HG02943 (cell line): ENCODE data around the gene GMCL2.
"Not testable (repeated sequence)": the region's sequence is repeated elsewhere in the genome, so short reads cannot be mapped to it uniquely, and the experiment has no call there.

ENCODE experiments used
- ATAC-seq: cut with Tn5 transposase; IDR thresholded peaks from one replicate; pipeline ENCODE4 v1.9.1; 2021; ENCODE audit warnings: mild to moderate bottlenecking, low read depth, moderate library complexity; ENCODE audit not compliant: unreplicated experiment

Gene GMCL2

DNA sequence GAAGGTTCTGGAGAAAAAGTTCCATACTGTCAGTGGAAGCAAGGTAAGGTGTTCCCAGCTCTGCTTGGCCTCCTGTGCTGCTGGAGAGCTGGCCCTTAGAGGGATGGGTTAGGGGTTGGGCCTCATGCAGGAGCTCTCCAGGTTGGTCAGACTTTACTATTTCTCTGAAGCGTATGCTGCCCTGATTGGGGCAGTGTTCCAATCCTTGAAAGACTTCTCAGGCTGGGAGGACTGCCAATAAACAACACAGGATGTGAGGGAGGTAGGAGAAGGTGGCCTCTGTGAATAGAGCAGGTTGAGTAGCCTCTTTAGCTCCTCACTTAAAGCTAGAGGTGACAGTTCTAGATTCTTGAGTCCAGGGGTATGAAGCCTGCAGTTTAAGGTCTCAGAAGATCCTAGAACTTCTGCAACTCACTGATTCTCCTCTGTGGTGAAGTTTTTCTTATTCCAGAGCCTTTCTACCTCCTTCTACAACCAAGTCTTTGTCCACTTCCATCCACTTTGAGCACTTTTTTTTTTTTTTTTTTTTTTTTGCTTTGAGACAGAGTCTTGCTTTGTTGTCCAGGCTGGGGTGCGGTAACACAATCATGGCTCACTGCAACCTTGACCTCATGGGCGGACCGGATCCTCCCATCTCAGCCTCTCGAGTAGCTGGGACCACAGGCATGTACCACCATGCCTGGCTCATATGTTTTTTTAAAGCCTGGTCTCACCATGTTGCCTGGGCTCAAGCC is 20.2 kb upstream of the GMCL2 start:
- ATAC-seq = no peak

DNA sequence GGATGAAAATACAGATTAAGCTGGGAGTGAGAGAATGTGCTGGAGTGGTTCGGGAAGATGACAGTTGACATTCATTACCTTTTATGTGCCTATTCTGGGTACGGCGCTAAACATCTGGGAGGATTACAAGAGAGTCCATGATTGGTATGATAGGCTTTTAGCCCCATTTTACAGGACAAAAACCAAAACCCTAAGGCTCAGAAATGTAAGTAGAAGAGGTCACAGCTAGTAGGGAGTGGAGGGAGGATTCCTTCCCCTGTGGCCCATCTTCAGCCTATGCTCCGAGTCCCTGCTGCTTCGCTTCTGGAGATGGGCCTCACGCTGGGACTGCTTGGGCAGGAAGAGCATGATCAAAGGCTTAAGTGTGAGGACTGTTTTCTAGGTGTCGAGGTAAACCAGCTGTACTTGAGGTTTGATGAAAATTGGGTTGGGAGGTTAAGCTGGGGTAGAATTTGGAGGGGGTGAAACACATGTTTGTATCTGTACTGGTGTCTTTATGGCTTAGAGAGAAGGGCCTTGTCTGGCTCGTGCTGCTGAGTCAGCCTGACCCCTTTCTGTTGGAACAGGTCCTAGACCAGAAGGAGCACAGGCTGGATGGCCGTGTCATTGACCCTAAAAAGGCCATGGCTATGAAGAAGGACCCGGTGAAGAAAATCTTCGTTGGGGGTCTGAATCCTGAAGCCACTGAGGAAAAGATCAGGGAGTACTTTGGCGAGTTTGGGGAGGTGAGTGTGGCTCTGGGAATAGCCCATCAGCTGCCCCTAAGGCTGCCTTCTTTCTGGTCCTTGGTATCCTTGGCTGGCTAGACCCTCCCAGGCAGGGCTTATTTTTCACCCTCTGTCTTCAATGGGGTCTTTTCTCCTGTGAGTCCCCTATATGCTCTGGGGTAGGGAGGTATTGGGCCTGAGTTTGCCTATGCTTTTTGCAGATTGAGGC is 19.3 kb upstream of the GMCL2 start:
- ATAC-seq = no peak

GRCh38 chr5:178205749-178206047 is 18.5 kb upstream of the GMCL2 start:
- no peak for ATAC-seq

DNA sequence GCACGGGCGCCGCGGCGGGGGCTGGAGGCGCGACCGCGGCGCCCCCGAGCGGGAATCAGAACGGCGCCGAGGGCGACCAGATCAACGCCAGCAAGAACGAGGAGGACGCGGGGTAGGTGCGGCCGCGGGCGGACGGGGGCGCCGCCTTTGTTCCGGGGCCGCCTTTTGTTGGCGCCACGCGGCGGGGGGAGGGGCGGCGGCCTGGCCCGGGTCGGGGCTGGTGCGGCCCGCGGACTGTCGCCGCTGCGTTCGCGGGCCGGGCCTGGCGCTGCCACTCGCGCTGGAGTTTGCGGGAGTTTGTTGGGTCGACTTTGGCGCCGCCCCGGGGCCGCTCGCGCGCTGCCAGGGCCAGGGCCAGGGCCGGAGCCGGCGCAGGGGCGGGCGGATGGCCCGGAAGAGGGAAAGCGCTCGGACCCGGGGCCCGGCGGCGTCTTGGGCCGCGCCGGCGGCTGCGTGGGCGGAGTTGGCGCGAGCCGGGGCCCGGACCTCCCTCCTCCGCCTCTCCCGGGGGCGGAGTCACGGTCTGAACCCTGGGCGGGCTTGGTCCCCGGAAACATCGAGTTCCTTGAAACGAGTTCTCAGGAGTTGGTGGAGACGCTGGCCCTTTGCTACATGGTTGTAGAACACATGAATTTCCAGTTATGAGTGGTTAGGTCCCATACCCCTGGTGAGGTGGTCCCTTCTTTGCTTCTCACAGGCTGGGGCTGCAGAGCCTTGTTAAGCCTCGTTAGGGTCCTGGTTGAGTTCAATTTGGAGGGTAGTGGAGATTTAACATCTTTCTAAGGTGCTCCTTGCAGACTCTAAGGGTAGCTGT is 18.0 kb upstream of the GMCL2 start:
- ATAC-seq = peak; percentile 49

GRCh38 chr5:178204182-178204934 is 17.2 kb upstream of the GMCL2 start, which contains the start of gene HNRNPAB:
Gene HNRNPAB, plus strand, starts transcription at chr5:178204533. Its CDS starts 305 bp downstream, at chr5:178204838.
- ATAC-seq = peak; percentile 86

DNA sequence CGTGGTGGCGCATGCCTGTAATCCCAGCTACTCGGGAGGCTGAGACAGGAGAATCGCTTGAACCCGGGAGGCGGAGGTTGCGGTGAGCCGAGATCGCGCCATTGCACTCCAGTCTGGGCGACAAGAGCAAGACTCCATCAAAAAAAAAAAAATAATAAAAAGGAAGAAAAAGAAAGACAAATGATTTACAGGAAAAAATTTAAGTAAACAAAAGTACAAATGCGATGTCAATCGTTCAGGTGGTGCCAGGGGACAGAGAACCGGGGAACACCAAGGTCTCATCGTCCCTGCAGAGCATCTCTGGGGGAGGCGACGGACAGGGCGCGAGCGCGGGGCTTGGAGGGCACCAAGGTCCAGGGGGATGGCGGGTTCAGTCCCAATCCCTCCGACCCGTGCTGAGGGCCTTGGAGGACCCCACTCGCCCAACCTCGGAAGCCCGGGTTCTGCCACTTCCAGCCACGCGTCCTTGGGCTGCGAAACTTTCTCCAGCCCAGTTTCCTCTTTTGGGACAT is 16.6 kb upstream of the GMCL2 start:
- ATAC-seq = no peak

- no peak for ATAC-seq
Observed at GRCh38 chr5:178202541-178202940, 15.4 kb upstream of the GMCL2 start.

GRCh38 chr5:178201927-178202235 is 14.7 kb upstream of the GMCL2 start:
- no peak for ATAC-seq

DNA sequence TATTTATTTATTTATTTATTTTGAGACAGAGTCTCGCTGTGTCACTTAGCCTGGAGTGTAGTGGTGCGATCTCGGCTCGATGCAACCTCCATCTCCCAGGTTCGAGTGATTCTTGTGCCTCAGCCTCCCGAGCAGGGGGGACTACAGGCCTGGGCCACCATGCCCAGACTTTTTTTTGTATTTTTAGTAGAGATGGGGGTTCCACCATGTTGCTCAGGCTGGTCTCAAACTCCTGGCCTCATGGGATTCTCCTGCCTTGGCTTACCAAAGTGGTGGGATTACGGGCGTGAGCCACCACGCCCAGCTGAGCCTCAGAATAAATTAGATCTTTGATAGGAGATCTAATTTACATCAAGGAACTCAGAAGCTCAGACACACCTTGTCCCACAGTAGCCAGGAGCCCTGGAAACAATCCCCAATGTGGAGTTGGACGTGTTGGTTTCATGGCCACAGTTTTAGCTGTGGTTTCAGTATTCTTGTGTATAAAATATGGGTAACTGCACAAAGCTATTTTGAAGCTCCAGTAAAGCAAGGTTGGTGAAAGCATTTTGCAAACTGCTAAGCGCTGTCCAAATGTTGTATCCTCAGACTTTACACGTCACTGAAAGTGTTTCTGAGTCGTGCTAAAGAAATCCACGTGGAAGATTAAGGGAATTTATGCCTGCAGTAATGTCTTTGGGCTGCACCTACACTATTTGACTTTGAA is 14.2 kb upstream of the GMCL2 start:
- ATAC-seq = no peak

DNA sequence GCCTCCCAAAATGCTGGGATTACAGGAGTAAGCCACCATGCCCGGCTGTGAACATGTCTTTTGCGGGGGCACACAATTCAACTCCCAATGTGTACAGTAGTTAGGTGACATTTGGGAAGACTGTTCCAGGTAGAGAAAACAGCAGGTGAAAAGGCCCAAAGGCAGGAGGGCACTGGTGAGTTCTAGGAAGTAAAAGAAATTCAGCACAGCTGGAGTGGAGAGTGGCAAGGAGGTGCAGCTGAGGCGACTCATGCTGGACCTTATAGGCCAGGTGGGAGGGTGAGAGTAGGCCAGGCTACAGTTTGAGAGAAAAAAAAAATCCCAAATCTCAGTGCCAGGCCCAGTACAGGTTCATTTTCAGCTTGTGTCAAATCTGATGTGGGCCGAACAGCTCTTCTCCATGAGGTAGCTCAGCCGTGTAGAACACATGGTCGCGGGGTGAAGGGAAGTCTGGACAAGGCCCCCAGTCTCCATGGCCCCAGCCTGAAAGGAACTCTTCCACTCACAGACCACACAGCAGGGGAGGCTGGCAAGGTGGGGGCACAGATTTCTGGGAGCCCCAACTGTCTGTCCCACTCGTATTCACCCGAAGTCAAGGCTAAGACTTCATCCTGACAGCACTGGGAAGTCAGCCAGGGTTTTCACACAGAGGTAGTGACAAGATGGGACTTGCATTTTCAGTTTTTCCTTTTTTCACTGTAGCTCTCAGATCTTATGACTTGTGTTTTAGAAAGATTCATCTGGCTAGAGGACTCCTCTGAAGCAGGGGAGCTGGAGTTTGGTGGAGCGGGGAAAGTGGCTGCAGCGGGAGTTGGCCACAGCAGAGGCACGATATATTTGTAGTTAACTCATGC is 12.6 kb upstream of the GMCL2 start:
- ATAC-seq = no peak

- no peak for ATAC-seq
Observed at GRCh38 chr5:178198706-178199105, 11.5 kb upstream of the GMCL2 start.

DNA sequence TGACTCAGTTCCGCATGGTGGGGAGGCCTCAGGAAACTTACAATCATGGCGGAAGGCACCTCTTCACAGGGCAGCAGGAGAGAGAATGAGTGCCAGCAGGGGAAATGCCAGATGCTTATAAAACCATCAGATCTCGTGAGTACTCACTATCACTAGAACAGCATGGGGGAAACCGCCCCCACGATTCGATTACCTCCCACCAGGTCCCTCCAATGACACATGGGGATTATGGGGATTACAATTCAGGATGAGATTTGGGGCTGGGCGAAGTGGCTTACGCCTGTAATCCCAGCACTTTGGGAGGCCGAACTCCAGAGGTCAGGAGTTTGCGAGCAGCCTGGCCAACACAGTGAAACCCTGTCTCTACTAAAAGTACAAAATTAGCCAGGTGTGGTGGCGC is 11.0 kb upstream of the GMCL2 start:
- not testable (repeated sequence) for ATAC-seq

DNA sequence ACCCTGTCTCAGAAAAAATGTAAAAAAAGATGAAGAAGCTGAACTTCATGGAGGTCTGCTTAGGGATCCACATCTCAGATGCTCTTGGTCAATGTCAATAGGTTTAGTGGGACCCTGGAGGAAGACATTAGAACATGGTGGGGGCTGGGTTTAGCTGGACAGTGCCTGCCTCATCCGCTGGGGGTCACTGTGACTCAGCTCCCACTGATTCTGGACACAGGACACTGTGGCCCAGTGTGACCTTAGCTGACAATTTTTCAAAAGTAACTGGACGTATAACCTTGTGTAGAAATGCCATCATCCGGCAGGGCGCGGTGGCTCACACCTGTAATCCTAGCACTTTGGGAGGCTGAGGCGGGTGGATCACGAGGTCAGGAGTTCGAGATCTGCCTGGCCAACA is 9.8 kb upstream of the GMCL2 start:
- ATAC-seq = no peak

DNA sequence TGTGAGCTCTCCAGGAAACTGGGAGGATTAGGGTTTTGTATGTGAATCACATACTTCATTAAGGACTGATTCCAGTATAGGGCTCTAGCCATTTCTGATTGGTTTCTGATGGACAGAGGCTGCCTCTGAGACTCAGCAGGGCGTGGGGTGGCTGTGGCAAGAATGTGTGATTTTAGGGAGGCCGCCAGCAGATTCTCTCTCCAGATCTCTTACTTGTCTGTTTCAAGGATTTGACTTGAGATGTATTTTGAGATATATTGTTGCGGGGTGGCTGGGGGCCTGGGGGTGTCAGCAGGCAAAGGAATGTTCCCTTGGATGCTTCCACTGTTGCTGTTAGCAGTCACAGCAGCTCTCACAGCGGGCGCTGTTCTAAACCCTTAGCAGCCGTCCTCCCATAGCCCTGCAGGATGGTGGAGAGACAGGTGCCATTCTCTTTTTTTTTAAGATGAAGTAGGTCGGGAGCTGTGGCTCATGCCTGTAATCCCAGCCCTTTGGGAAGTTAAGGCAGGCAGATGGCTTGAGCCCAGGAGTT is 9.2 kb upstream of the GMCL2 start:
- no peak for ATAC-seq

DNA sequence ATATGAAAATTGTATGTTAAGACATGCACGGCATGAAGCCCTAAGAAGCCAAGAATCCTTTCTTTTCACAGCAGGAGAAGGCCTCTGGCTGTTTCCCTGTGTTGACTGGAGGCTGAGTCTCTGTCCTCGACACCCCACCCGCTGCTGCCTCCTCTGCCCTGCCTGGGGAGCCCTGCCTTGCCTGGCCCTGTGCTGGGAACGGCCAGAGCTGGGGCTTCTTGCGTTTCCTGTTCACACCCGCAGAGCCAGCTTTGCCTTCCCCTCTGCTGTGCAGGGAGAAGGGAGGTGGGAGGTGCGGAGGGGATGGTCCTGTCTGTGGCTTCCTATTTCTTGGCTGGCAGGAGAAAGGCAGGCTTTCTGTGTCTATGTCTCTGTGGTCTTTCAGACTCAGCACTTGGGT is 6.9 kb upstream of the GMCL2 start:
- ATAC-seq = no peak

- no peak for ATAC-seq
Observed at GRCh38 chr5:178193251-178193809, 6.2 kb upstream of the GMCL2 start.

GRCh38 chr5:178192787-178193186 is 5.6 kb upstream of the GMCL2 start:
- no peak for ATAC-seq

GRCh38 chr5:178192244-178192643 is 5.1 kb upstream of the GMCL2 start:
- no peak for ATAC-seq
